ENCODE data around the gene AAK1. TPM values are rescaled to one million over a fixed set of nuclear protein-coding genes. Genes with fewer than 3 reads are reported as not detected.

Gene AAK1
- total RNA-seq, 3 donors from 2014 or later (not counting 1 experiment from before 2014, with no cell fraction given): 174 to 249 (median 204) TPM

GRCh38 chr2:69524799-69525198, 118.7 kb downstream of the AAK1 start:
- H3K36me3 Mint-ChIP-seq: peaks cover 8% of the 10 kb centered on the region
- ATAC-seq (no peak), DNase-seq (no peak)
- intact Hi-C loops (cut with micrococcal nuclease): no loop called here
- H3K4me1 Mint-ChIP-seq: peaks cover 2 to 8% of the 10 kb centered on the region in 2 donors
- no peak overlapping the region for H3K27ac Mint-ChIP-seq
- H3K4me3 Mint-ChIP-seq: no peak overlapping the region
- Histone ChIP-seq H3K4me3 (ENCODE audit: low read length) (no peak overlapping the region), H3K27ac (ENCODE audit: low read length) (no peak overlapping the region), H3K4me1 (ENCODE audit: control insufficient read depth, insufficient read depth, low read length) (no peaks in the 10 kb centered on the region), H3K36me3 (ENCODE audit: control insufficient read depth, insufficient read depth, low read length) (peaks cover 67% of the 10 kb centered on the region), H3K9me3 (ENCODE audit: control insufficient read depth, insufficient read depth, low read length) (no peaks in the 10 kb centered on the region), H3K27me3 (ENCODE audit: control insufficient read depth, insufficient read depth, low read length) (no peaks in the 10 kb centered on the region)
- no peak for TF ChIP-seq CTCF (IDR thresholded peaks at IDR 0.05)
- 100% methylated on average over 1 of the region's 1 CpG for WGBS (ENCODE audit: insufficient coverage)
- H3K27me3 Mint-ChIP-seq (ENCODE audit: low read depth in 2 of 2): no peaks in the 10 kb centered on the region
- no peaks in the 10 kb centered on the region for H3K9me3 Mint-ChIP-seq

- H3K4me1 Mint-ChIP-seq: peaks cover 11 to 15% of the 10 kb centered on the region in 2 donors
- no peaks in the 10 kb centered on the region for H3K36me3 Mint-ChIP-seq
- no peak for TF ChIP-seq CTCF (IDR thresholded peaks at IDR 0.05)
- peak overlapping the region; percentile 12 to 50 for H3K27ac Mint-ChIP-seq
- 92% methylated on average over 2 of the region's 2 CpGs for WGBS (ENCODE audit: insufficient coverage)
- intact Hi-C loops (cut with micrococcal nuclease): no loop called here
- no peaks in the 10 kb centered on the region for H3K9me3 Mint-ChIP-seq
- DNase-seq: no peak
- ATAC-seq: no peak
- H3K27ac ChIP-seq (ENCODE audit: low read length): no peak overlapping the region
- H3K27me3 ChIP-seq (ENCODE audit: control insufficient read depth, insufficient read depth, low read length): no peaks in the 10 kb centered on the region
- H3K4me1 ChIP-seq (ENCODE audit: control insufficient read depth, insufficient read depth, low read length): no peaks in the 10 kb centered on the region
- no peak overlapping the region for H3K4me3 Mint-ChIP-seq
- no peaks in the 10 kb centered on the region for H3K27me3 Mint-ChIP-seq (ENCODE audit: low read depth in 2 of 2)
- peaks cover 74% of the 10 kb centered on the region for H3K36me3 ChIP-seq (ENCODE audit: control insufficient read depth, insufficient read depth, low read length)
- no peak overlapping the region for H3K4me3 ChIP-seq (ENCODE audit: low read length)
- H3K9me3 ChIP-seq (ENCODE audit: control insufficient read depth, insufficient read depth, low read length): no peaks in the 10 kb centered on the region
Measured at GRCh38 chr2:69521747-69522146, 121.8 kb downstream of the AAK1 start.

GRCh38 chr2:69518841-69519240, 124.7 kb downstream of the AAK1 start:
- Histone ChIP-seq H3K27ac (ENCODE audit: low read length) (no peak overlapping the region), H3K4me1 (ENCODE audit: control insufficient read depth, insufficient read depth, low read length) (no peaks in the 10 kb centered on the region), H3K9me3 (ENCODE audit: control insufficient read depth, insufficient read depth, low read length) (no peaks in the 10 kb centered on the region), H3K36me3 (ENCODE audit: control insufficient read depth, insufficient read depth, low read length) (peaks cover 79% of the 10 kb centered on the region), H3K27me3 (ENCODE audit: control insufficient read depth, insufficient read depth, low read length) (no peaks in the 10 kb centered on the region), H3K4me3 (ENCODE audit: low read length) (no peak overlapping the region)
- H3K4me3 Mint-ChIP-seq: peak overlapping the region; percentile 21
- intact Hi-C loops (cut with micrococcal nuclease): no loop called here
- H3K36me3 Mint-ChIP-seq: peaks cover 8% of the 10 kb centered on the region
- ATAC-seq (peak; percentile 69 to 86 (median 80)), DNase-seq (peak in 1 of 2 donors; percentile 18)
- H3K27me3 Mint-ChIP-seq (ENCODE audit: low read depth in 2 of 2): no peaks in the 10 kb centered on the region
- H3K9me3 Mint-ChIP-seq: no peaks in the 10 kb centered on the region
- H3K27ac Mint-ChIP-seq: peak overlapping the region; percentile 70 to 88
- TF ChIP-seq CTCF (IDR thresholded peaks at IDR 0.05): no peak
- WGBS (ENCODE audit: insufficient coverage): 67% methylated on average over 6 of the region's 6 CpGs
- H3K4me1 Mint-ChIP-seq: peaks cover 16 to 22% of the 10 kb centered on the region in 2 donors

GRCh38 chr2:69517410-69517809, 126.1 kb downstream of the AAK1 start:
- Mint-ChIP-seq H3K4me3 (no peak overlapping the region), H3K27me3 (ENCODE audit: low read depth in 2 of 2) (no peaks in the 10 kb centered on the region), H3K36me3 (peaks cover 12% of the 10 kb centered on the region), H3K9me3 (no peaks in the 10 kb centered on the region), H3K4me1 (peaks cover 16 to 22% of the 10 kb centered on the region in 2 donors), H3K27ac (peak overlapping the region in 1 of 2 donors; percentile 31)
- intact Hi-C loops (cut with micrococcal nuclease): no loop called here
- WGBS (ENCODE audit: insufficient coverage): 91% methylated on average over 5 of the region's 7 CpGs
- no peak for ATAC-seq
- no peaks in the 10 kb centered on the region for H3K27me3 ChIP-seq (ENCODE audit: control insufficient read depth, insufficient read depth, low read length)
- DNase-seq: no peak
- H3K36me3 ChIP-seq (ENCODE audit: control insufficient read depth, insufficient read depth, low read length): peaks cover 87% of the 10 kb centered on the region
- no peak overlapping the region for H3K4me3 ChIP-seq (ENCODE audit: low read length)
- TF ChIP-seq CTCF (IDR thresholded peaks at IDR 0.05): no peak
- H3K9me3 ChIP-seq (ENCODE audit: control insufficient read depth, insufficient read depth, low read length): no peaks in the 10 kb centered on the region
- no peak overlapping the region for H3K27ac ChIP-seq (ENCODE audit: low read length)
- H3K4me1 ChIP-seq (ENCODE audit: control insufficient read depth, insufficient read depth, low read length): no peaks in the 10 kb centered on the region

Data from natural killer cell (primary cell).